ENCODE measurements around the gene ATP23.
A peak's percentile ranks its signal among the peaks of the same experiment; 100 is the strongest.

ATP23 gene

DNA sequence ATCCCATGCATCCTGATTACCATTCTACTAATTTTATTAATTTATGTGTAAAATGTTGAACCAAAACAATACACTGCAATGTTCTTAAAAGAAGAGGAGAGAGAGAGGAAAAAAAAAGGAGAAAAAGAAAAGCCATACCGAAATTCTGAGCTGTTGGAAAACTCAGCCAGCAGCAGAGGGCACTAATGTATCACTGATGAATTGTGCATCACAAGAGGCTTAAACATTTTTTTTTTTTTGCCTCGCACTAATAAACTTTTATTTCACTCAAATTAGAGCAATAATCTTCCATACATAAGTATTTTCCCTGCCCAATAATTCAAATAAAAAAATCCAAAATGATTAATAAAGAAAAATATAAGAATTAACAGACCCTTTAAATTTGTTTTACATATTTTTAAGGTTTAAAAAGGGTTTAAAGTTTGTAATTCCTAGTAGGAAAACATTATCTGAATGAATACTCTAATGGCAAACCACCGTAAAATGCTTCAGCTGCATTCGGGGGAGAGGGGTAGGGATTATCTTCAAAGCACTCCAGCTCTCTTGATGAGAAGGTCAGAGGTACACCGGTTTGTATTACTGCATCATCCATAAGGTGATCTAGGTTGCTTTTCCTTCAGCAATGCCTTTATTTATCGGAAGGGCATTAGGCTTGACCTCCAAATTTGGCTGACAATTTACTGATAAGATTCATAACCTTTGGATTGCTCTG is 41.9 kb downstream of the ATP23 start:
- peak; percentile 40 for DNase-seq (ENCODE audit: low spot score)

DNA sequence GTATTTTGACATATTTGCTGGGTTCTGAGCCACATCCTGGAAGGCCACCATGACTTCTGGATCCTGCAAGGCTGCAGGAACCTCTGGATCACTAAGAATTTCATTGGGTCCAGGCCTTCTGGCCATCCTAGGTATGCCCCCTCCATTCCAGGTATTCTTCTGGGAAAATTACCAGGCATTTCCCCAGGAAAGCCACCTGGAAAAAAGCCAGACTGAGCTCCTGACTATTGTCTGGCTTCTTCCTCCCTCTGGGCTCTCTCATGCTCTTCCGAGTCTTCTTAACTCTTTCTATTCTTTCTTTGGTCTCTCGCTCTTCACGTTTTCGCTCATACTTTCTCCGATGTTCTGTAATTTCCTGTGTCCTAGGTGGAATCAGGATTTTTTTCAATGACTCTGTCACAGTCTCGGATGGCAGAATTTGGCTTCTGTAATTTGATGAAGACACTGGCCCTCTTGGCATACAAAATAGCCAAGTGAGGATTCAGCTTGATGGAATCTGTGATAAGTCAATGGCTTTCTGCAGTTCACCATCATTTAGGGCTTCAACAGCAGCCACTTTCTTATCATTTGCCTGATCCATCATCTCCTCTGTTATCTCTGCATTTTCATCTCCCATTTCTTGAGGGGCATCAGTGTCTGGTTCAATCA is 42.6 kb downstream of the ATP23 start:
- no peak for DNase-seq (ENCODE audit: low spot score)

DNA sequence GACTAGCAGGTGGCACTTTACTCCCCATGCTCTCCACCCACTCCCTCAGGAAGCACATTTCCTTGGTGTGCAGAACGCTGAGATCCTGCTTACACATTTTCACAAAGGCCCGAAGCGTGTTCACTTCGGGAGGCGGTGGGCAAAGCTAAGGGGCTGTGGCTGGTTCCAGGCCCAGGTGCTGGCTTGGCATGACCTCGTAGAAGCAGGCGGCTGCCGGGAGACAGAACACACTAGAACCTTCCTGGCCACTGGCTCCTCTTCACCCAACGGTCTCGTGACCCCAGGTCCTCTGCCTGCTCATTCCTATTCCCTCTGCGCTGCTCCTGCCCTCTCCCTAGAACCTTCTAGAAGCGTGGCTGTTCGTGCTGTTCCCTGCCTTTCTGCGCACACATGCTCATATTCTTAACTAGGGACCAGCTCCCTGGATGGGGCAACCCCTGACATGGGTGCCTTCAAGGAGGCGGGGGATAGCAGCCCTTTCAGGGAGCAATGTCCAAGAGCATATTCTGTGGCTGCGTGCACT is 43.3 kb downstream of the ATP23 start:
- DNase-seq (ENCODE audit: low spot score) = no peak

DNA sequence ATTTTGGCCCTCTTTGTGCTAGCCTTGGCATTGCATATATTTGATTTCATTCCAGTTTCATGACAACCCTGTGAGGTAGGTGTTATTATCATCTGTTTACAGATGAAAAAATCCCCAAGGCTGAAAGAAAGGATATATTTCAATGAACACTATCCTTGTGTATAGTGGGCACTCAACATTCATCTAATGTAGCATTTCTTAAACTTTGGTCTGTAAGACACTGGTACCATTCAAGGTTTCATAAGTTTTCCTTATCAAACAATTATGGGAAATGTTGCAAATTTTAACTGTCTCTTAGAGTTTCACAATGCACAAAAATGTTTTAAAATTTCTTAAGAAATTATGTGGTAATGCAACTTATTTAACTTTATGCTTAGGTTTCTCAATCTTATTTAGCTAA is 44.3 kb downstream of the ATP23 start:
- no peak for DNase-seq (ENCODE audit: low spot score)

DNA sequence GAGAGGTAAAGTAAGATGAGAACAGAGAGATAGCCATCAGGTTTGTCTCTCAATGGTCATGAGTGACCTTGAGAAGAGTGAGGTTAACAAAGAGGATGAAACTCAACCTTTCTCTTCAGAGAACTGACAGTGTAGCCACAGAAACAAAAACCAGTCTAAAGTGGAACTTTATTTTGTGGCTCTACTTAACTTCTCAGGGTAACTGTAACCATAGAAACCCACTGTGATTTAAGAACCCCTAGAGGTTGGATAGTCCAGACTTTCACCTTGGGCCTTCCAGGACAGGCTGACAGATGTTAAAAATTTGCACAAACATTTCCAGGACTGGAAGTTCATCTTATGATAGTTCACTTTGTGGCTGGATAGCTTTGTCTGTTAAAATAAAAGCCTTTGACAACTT is 48.5 kb downstream of the ATP23 start:
- no peak for DNase-seq (ENCODE audit: low spot score)

DNA sequence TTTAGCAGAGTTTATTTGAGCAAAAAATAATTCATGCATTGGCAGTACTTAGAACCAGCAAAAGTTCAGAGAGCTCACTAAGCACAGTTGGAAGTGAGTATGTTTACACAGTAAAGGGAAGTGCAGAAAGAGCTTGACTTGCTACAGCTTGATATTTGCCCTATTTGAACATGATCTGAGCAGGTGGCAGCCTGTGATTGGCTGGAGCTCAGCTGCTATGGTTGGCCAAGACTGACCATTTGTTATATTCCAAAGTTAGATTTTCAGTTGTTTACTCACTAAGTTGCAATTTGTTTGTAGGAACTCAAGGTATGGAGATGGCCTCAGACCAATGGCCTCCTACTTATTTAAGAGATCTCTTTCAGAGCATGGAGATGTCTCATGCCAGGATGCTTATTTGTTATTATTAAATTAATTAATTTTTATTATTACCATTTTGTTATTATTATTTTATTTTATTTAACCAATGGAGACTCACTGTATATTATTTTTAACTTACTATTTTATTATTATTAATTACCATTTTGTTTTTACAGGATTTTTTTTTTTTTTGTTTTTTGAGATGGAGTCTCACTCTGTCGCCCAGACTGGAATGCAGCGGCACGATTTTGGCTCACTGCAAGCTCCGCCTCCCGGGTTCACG is 49.0 kb downstream of the ATP23 start:
- no peak for DNase-seq (ENCODE audit: low spot score)

DNA sequence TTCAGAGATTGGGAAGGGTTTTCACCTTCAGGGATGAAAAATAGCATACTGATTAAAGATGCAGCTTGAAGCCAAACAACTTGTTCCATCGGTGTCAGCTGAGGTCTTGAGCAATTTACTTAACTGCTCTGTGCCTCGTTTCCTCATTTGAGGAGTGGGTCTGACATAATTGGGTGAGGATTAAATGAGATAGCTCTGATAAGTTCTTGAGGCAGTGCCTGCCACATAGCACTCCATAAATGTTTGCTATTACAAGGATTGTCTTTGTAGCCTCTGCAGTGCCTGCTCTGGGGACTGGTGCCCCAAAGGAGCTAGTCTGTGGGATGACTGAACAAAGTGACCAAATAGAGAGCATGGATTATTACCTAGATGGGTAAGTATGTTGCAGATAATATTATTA is 50.6 kb downstream of the ATP23 start:
- no peak for DNase-seq (ENCODE audit: low spot score)

DNA sequence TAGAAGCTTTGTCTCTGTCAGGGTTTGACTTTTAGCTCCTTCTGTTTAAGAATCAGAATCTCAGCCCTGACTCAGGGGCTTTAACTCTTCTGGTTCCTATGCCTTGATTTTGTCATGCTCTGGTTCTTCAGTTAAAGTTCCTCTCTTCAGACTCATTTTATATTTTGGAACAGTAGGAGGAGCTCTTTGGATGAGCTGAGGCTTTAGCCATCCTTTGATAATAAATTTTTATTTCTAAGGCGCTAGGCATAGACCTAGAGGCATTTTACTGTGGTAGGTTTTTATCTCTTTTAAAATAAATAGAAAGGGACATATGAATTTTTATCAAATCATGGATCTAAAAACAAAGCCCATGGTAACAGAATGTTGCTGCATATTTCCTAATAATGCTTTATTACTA is 51.7 kb downstream of the ATP23 start:
- no peak for DNase-seq (ENCODE audit: low spot score)

DNA sequence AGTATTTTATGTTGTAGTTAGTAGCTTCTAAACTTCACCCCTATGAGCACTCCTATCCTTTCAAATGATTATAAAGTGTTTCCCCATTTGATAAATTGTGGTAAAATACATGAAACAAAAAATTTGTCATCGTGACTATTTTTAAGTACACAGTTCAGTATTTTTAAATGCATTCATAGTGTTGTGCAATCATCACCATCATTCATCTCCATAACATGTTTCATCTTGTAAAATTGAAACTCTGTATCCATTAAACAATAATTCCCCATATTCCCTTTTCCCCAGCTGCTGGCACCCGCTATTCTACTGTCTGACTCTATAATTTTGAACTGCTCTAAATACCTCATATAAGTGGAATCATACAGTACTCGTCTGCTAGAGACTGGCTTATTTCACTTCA is 52.5 kb downstream of the ATP23 start:
- no peak for DNase-seq (ENCODE audit: low spot score)

DNA sequence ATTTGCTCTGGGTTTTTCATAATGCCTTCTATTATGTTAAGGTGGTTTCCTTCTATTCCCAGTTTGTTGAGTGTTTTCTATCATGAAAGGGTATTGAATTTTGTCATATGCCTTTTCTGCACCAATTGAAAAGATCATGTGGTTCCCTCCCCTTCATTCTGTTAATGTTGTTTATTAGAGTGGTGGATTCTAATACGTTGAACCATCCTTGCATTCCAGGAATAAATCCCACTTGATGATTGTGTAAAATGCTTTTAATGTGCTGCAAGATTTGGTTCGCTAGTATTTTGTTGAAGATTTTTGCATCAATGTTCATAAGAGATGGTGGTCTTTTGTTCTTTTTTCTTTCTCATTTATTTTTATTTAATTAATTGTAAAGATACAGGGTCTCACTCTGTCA is 55.2 kb downstream of the ATP23 start:
- DNase-seq (ENCODE audit: low spot score) = no peak

DNA sequence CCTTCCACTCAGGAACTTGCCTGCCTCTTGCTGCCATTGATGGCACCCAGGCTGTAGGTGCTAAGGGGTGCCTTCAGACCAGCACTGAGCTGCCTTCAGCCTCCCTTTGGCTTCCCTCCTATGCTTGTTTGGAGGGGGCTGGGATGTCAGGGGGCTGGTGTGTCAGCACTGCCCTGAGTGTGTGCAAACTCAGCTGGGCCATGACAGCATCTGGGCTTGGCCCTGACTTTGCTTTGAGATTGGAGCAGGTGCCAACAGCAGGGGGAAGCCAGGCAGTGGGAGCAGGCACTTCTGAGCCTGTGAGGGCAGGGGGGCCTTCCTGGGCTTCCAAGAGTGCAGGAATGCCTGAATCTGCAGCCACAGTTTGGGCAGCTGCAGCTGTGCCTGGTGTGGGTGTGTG is 56.9 kb downstream of the ATP23 start:
- DNase-seq (ENCODE audit: low spot score) = no peak

DNA sequence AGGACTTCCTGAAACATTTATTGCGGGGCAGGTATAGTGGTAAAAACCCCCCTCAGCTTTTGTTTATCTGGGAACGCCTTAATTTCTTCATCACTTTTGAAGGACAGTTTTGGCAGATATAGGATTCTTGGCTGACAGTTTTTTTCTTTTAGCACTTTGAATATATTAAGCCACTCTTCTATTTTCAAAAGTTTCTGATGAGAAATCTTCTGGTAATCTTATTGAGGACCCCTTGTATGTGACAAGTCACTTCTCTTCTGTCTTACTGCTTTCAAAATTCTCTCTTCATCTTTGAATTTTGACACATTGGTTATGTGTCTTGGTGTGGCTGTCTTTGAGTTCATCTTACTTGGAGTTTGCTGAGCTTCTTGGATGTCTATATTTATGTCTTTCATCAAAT is 59.1 kb downstream of the ATP23 start:
- no peak for DNase-seq (ENCODE audit: low spot score)

DNA sequence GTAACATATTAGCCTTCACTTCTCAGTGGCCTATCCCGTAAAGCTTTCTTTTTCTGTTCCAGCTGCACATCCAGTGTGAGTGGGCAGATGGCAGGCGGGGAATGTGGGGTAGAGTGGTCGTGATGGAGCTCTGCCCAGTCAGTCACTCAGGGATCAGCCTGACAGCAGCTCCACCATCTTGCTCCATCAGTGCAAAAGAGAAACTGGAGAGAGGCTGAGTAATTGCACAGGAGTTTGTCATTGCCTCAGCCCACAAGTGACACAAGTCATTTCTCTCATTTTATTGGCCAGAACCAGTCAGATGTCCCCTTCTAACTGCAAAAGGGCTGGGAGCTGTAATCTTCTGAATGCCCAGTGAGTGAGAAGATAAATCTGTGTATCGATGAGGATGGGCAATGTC is 66.5 kb downstream of the ATP23 start:
- no peak for DNase-seq (ENCODE audit: low spot score)

DNA sequence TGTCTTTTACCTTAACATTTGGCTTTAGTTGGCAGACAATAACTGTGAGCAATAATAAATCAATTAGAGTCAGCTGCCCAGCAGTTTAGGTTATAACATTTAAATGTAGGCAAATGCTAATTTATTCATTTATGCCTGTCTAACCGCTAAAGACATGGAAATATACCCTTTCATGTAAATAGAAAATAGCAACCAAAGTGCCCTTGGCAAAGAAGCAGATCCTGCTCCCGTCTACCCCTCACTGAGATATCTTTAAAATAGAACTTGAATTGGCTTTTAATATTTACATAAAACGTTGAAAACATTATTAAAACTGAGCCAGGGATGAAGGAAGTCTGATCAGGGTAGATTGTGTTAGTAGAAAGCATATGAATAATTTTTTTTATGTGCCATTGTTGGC is 67.3 kb downstream of the ATP23 start:
- no peak for DNase-seq (ENCODE audit: low spot score)
